Measurements from ENCODE around the gene SLX9. TPM values are rescaled to one million over a fixed set of nuclear protein-coding genes. Genes with fewer than 3 reads are reported as not detected.
A peak's percentile ranks its signal among the peaks of the same experiment; 100 is the strongest.
"Not testable (repeated sequence)": the region's sequence is repeated elsewhere in the genome, so short reads cannot be mapped to it uniquely, and the experiment has no call there.

SLX9 gene
- total and polyA plus RNA-seq, 2 donors (not counting 1 experiment from before 2014, with no cell fraction given): 11.7 to 15.9 TPM

DNA sequence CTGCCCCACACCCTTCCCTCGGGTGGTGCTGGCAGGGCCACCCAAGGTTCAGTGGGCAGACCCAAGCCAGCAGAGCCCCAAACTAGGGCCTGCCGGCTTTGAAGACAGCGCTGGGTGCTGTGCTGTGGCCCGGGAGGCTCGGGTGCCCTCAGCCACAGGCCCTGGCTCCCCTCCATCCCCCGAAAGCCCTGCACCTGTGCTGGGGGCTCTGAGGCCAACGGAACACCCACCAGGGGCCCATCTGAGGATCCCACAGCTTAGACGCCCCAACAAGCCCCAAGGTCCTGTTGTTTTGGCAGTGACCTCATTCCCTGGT, 27.7 kb upstream of the SLX9 start:
- Histone ChIP-seq H3K9me3 (ENCODE audit: control extremely low read depth in 1 of 3, control insufficient read depth in 2 of 3, insufficient read depth in 1 of 3, low read length in 2 of 3) (no peaks in the 10 kb centered on the region), H3K4me3 (ENCODE audit: control extremely low read depth in 1 of 5, extremely low read depth in 1 of 5, insufficient read depth in 1 of 5, low read depth in 2 of 5, low read length in 4 of 5) (peak overlapping the region in 3 of 5 experiments; percentile 32 to 48 (median 32)), H4K20me1 (ENCODE audit: control insufficient read depth, insufficient read depth, low read length, poor library complexity, severe bottlenecking) (peaks cover 26% of the 10 kb centered on the region), H3K27me3 (replicated peaks in 1 of 4; ENCODE audit: control extremely low read depth in 1 of 4, control insufficient read depth in 3 of 4, insufficient read depth in 4 of 4, low read length in 3 of 4) (no peaks in the 10 kb centered on the region), H3K27ac (ENCODE audit: low read length in 2 of 2) (peak overlapping the region; percentile 79 to 83), H3K4me1 (ENCODE audit: control insufficient read depth in 2 of 2, insufficient read depth in 2 of 2, low read length in 2 of 2) (peaks cover 81 to 91% of the 10 kb centered on the region in 2 donors), H3K79me2 (ENCODE audit: control insufficient read depth, insufficient read depth, low read length) (peaks cover 97% of the 10 kb centered on the region), H3K36me3 (replicated peaks in 1 of 2; ENCODE audit: control extremely low read depth in 1 of 2, control insufficient read depth in 1 of 2, extremely low read depth in 1 of 2, insufficient read depth in 2 of 2, low read length in 1 of 2) (peaks cover 0 to 31% of the 10 kb centered on the region in 2 experiments), H3K4me2 (replicated peaks; ENCODE audit: low read depth, low read length, poor library complexity, severe bottlenecking) (peak overlapping the region; percentile 80), H3K9ac (ENCODE audit: low read length) (peak overlapping the region; percentile 45), H2AFZ (ENCODE audit: insufficient read depth, low read depth, low read length, poor library complexity, severe bottlenecking) (peak overlapping the region; percentile 57)
- CTCF ChIA-PET: interaction anchor here (1.4 to 10.1 kb wide), 6 partner anchors 8 to 376 kb away, joined by 3 to 108 read pairs (median 10); partner anchors contain the start of genes ITGB2, POFUT2 and UBE2G2
- TF ChIP-seq, protein P1, sequence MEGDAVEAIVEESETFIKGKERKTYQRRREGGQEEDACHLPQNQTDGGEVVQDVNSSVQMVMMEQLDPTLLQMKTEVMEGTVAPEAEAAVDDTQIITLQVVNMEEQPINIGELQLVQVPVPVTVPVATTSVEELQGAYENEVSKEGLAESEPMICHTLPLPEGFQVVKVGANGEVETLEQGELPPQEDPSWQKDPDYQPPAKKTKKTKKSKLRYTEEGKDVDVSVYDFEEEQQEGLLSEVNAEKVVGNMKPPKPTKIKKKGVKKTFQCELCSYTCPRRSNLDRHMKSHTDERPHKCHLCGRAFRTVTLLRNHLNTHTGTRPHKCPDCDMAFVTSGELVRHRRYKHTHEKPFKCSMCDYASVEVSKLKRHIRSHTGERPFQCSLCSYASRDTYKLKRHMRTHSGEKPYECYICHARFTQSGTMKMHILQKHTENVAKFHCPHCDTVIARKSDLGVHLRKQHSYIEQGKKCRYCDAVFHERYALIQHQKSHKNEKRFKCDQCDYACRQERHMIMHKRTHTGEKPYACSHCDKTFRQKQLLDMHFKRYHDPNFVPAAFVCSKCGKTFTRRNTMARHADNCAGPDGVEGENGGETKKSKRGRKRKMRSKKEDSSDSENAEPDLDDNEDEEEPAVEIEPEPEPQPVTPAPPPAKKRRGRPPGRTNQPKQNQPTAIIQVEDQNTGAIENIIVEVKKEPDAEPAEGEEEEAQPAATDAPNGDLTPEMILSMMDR (IDR thresholded peaks at IDR 0.05): no peak
- TF ChIP-seq EZH2 (IDR thresholded peaks at IDR 0.05; ENCODE audit: borderline replicate concordance, insufficient read depth, low read depth, low read length, poor library complexity, severe bottlenecking): no peak
- no peaks in the 10 kb centered on the region for H3K9me3 Mint-ChIP-seq (ENCODE audit: insufficient read depth)
- peak overlapping the region; percentile 68 for H3K27ac Mint-ChIP-seq
- H3K4me1 Mint-ChIP-seq: peaks cover 80% of the 10 kb centered on the region
- H3K27me3 Mint-ChIP-seq: no peaks in the 10 kb centered on the region
- intact Hi-C loops (cut with micrococcal nuclease): no loop called here
- no peak for ATAC-seq (ENCODE audit: low read depth)
- 0% methylated on average over 8 of the region's 8 CpGs for WGBS (ENCODE audit: insufficient coverage)
- POLR2A ChIA-PET: interaction anchor here (2.7 to 3.5 kb wide), 2 partner anchors 17 to 19 kb away, joined by 9 to 13 read pairs; no protein-coding TSS in a partner anchor
- no peak for DNase-seq
- H3K4me3 Mint-ChIP-seq: peak overlapping the region; percentile 41

DNA sequence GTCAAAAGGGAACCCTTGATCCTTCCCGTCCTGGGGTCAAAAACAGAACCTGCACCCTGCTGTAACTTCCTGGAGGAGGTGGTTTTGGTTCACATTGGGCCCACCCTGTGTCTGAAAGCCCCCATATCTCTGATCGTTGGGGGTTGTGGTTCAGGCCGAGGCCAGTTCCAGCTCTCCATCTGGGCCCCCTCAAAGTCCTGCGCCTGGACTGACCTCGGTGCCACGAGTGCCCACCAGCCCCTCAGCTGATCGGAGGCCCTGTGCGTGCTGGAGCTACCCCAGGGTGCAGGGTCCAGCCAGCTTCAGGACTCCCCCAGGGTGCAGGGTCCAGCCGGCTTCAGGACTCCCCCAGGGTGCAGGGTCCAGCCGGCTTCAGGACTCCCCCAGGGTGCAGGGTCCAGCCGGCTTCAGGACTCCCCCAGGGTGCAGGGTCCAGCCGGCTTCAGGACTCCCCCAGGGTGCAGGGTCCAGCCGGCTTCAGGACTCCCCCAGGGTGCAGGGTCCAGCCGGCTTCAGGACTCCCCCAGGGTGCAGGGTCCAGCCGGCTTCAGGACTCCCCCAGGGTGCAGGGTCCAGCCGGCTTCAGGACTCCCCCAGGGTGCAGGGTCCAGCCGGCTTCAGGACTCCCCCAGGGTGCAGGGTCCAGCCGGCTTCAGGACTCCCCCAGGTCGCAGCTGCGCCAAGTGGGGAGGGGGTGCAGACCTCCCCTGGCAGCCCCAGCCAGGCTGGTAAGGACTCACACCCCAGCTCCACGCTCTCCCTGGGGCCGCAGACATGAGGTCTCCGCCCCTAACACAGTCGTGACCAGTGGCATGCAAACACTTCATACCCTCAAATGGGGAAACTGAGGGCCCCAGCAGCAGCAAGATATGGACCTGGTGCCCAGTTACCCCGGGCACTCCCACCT, 27.1 kb upstream of the SLX9 start:
- H3K4me3 Mint-ChIP-seq: peak overlapping the region; percentile 54
- ChIA-PET CTCF (interaction anchor here (2.0 to 10.1 kb wide), 5 partner anchors 14 to 112 kb away, joined by 9 to 108 read pairs (median 10); partner anchors contain the start of gene UBE2G2), POLR2A (interaction anchor here (2.2 to 3.5 kb wide), 3 partner anchors 15 to 19 kb away, joined by 9 to 17 read pairs (median 13); no protein-coding TSS in a partner anchor)
- H3K27me3 ChIP-seq (replicated peaks in 1 of 4; ENCODE audit: control extremely low read depth in 1 of 4, control insufficient read depth in 3 of 4, insufficient read depth in 4 of 4, low read length in 3 of 4); H3K9me3 ChIP-seq (ENCODE audit: control extremely low read depth in 1 of 3, control insufficient read depth in 2 of 3, insufficient read depth in 1 of 3, low read length in 2 of 3); H3K9me3 Mint-ChIP-seq (ENCODE audit: insufficient read depth); ATAC-seq (ENCODE audit: low read depth); intact Hi-C loops (cut with micrococcal nuclease); H3K27me3 Mint-ChIP-seq; DNase-seq: not testable (repeated sequence)
- 70% methylated on average over 13 of the region's 25 CpGs for WGBS (ENCODE audit: insufficient coverage)
- H3K27ac ChIP-seq (ENCODE audit: low read length in 2 of 2): peak overlapping the region; percentile 79 to 83
- H3K4me3 ChIP-seq (ENCODE audit: control extremely low read depth in 1 of 5, extremely low read depth in 1 of 5, insufficient read depth in 1 of 5, low read depth in 2 of 5, low read length in 4 of 5): peak overlapping the region in 3 of 5 experiments; percentile 32 to 48 (median 32)
- peaks cover 97% of the 10 kb centered on the region for H3K79me2 ChIP-seq (ENCODE audit: control insufficient read depth, insufficient read depth, low read length)
- peak overlapping the region; percentile 85 for H3K27ac Mint-ChIP-seq
- peak overlapping the region; percentile 57 for H2AFZ ChIP-seq (ENCODE audit: insufficient read depth, low read depth, low read length, poor library complexity, severe bottlenecking)
- H3K36me3 ChIP-seq (replicated peaks in 1 of 2; ENCODE audit: control extremely low read depth in 1 of 2, control insufficient read depth in 1 of 2, extremely low read depth in 1 of 2, insufficient read depth in 2 of 2, low read length in 1 of 2): peaks cover 0 to 36% of the 10 kb centered on the region in 2 experiments
- peak overlapping the region; percentile 80 for H3K4me2 ChIP-seq (replicated peaks; ENCODE audit: low read depth, low read length, poor library complexity, severe bottlenecking)
- H3K4me1 Mint-ChIP-seq: peaks cover 81% of the 10 kb centered on the region
- peaks cover 23% of the 10 kb centered on the region for H4K20me1 ChIP-seq (ENCODE audit: control insufficient read depth, insufficient read depth, low read length, poor library complexity, severe bottlenecking)
- H3K9ac ChIP-seq (ENCODE audit: low read length): peak overlapping the region; percentile 49
- peaks cover 80 to 91% of the 10 kb centered on the region in 2 donors for H3K4me1 ChIP-seq (ENCODE audit: control insufficient read depth in 2 of 2, insufficient read depth in 2 of 2, low read length in 2 of 2)
